Right cardiac atrium (tissue), 5 donors: ENCODE data around the gene DNAI7. TPM values are rescaled to one million over a fixed set of nuclear protein-coding genes. Genes with fewer than 3 reads are reported as not detected.

Source experiments
- ATAC-seq, 2 donors: fragments of 200-7000 bp; cut with Tn5 transposase; one replicate each; pipeline versions ENCODE4 v1.8.0 to v1.9.1; 2020; ENCODE audit warnings: moderate library complexity in 2 of 2, mild to moderate bottlenecking in 1 of 2
- DNase-seq, 3 donors: peaks; one replicate each; pipeline ENCODE4 v3.0.0-alpha.2; 2020
- H3K27ac ChIP-seq: one replicate; pipeline ENCODE4 v1.5.1; 2013; ENCODE audit warnings: mild to moderate bottlenecking, low read length, control low read depth, moderate library complexity
- H3K27me3 ChIP-seq: one replicate; pipeline ENCODE4 v1.6.1; 2013; ENCODE audit not compliant: control insufficient read depth, insufficient read depth
- H3K4me1 ChIP-seq: one replicate; pipeline ENCODE4 v1.6.1; 2013; ENCODE audit warnings: low read length; ENCODE audit not compliant: control insufficient read depth, insufficient read depth
- H3K4me3 ChIP-seq: one replicate; pipeline ENCODE4 v1.5.1; 2013; ENCODE audit warnings: low read length, control low read depth
- H3K9me3 ChIP-seq: one replicate; pipeline ENCODE4 v1.6.1; 2013; ENCODE audit warnings: low read length; ENCODE audit not compliant: control insufficient read depth
- WGBS: extraction: QIAGEN DNeasy Blood & Tissue Kit; methylation state at CpG from one replicate; pipeline ENCODE4 v1.1.7; 2013; 5-methylcytosine and 5-hydroxymethylcytosine counted together
- intact Hi-C, 4 donors: fragments of 100-400 bp; cut with DNase I; formaldehyde crosslinking; loops; one replicate each; pipeline versions ENCODE4 v1.11.0 to v1.14.0; 2022 to 2023
- polyA plus RNA-seq: library from polyadenylated mRNA; stranded (reverse); fragments of 200-250 nt; gene quantifications from one replicate; pipeline ENCODE4 v1.2.3, GENCODE V29; 2013
- total RNA-seq, 4 donors: library from RNA; stranded (reverse); fragmentation: NEBNext Ultra II Directional; extraction: Animal tissue kit (Norgen Biotek cat#: 25700); gene quantifications; one replicate each; pipeline ENCODE4 v1.2.1, GENCODE V29; 2021
- donor health status: healthy with polysubstance abuse.
- donor health status: DM: no; HTN: yes; CAD: no.
- donor health status: DM: no; HTN: no; CAD: no.
- donor health status: DM: no; HTN: yes; CAD: no; lungs with severe emphysema.
- donor health status: DM: yes; HTN: yes; CAD: no.

The DNAI7 gene
- total and polyA plus RNA-seq, 5 donors = 0.32 to 2.2 (median 1.3) TPM

DNA sequence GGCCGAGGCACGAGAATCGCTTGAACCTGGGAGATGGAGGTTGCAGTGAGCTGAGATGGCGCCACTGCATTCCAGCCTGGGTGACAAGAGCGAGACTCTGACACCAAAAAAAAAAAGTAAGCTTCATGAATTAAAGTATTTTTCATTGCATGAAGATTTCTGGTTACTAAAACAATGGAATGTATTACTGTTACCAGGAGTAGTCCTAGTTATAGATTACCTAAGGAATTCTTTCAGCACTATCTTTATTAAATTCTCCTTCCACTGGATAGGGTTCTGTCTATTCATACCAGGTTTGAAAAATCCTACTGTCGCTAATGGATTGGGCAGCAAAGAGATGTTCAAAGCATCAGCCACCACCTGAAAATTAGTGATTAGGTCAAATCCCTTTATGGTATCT is 12.5 kb upstream of the DNAI7 start:
- 98% methylated on average over 6 of the region's 6 CpGs for WGBS
- Histone ChIP-seq H3K9me3 (no peaks in the 10 kb centered on the region), H3K4me3 (no peak overlapping the region), H3K4me1 (no peaks in the 10 kb centered on the region), H3K27me3 (no peaks in the 10 kb centered on the region), H3K27ac (no peak overlapping the region)
- ATAC-seq (no peak), DNase-seq (no peak)
- intact Hi-C loops = no loop called here

GRCh38 chr12:25202137-25202536 is 7.2 kb upstream of the DNAI7 start:
- peak in 1 of 2 donors; percentile 22 for ATAC-seq
- WGBS = 81% methylated on average over 2 of the region's 2 CpGs
- intact Hi-C loops = no loop called here
- no peak overlapping the region for H3K27ac ChIP-seq
- H3K4me3 ChIP-seq = no peak overlapping the region
- no peaks in the 10 kb centered on the region for H3K9me3 ChIP-seq
- peaks cover 3% of the 10 kb centered on the region for H3K4me1 ChIP-seq
- DNase-seq = no peak
- H3K27me3 ChIP-seq = no peaks in the 10 kb centered on the region

DNA sequence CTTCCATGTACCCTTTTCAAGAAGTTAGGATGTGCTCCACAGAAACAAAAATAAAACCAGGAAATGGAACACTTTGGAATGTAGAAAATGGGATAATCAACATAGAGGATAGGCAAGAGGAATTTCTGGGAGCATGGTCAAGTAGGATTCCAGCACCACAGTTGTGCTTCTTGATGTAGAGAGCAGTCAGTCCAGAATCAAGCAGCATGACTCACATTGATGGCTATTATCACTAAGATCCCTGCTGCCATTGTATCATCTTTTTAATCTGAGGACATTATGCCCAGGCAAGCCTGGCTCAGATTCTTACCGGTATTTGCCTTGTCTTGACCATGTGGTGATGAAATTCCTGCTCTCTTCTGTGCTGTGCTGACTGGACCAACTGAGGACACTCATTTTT is 5.7 kb upstream of the DNAI7 start:
- H3K4me3 ChIP-seq = no peak overlapping the region
- H3K27me3 ChIP-seq = no peaks in the 10 kb centered on the region
- ATAC-seq (no peak), DNase-seq (no peak)
- 86% methylated on average over 1 of the region's 1 CpG for WGBS
- H3K9me3 ChIP-seq = no peaks in the 10 kb centered on the region
- peaks cover 3% of the 10 kb centered on the region for H3K4me1 ChIP-seq
- intact Hi-C loops = no loop called here
- H3K27ac ChIP-seq = no peak overlapping the region

DNA sequence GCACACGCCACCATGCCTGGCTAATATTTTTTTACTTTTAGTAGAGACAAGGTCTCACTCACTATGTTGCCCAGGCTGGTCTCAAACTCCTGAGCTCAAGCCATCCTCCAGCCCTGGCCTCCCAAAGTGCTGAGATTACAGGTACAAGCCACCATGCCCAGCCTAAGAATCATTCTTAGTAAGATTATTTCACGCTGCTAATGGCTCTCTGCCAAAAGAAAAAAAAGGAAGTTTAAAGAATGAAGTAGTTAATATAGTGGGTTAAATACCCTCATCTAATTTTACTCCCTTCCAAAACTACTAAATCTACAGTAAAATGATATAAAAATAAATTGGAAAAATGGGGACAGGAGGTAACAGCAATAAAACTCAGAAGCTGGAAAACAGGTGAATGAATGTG is 2.6 kb upstream of the DNAI7 start:
- intact Hi-C loops = no loop called here
- DNase-seq = no peak
- Histone ChIP-seq H3K4me3 (no peak overlapping the region), H3K27me3 (no peaks in the 10 kb centered on the region), H3K27ac (no peak overlapping the region), H3K4me1 (peaks cover 3% of the 10 kb centered on the region), H3K9me3 (no peaks in the 10 kb centered on the region)
- no peak for ATAC-seq
- WGBS = 66% methylated on average over 2 of the region's 2 CpGs

DNA sequence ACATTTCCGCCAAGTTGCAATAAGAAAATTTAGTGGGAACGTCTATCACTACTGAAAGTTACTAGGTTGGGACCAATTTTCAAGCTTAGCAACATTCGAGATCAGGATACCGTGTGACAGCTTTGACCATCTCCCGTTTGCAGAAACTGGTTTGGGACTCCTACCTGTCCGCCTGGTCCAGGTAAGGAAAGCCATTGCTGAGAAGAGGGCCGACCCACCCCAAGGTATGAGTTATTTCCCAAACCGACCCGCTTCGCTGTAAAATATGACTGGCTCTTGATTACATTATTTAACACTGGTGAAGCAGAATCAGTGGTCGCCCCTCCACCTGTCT is 271 bp downstream of the DNAI7 start:
- intact Hi-C loops = no loop called here
- Histone ChIP-seq H3K4me3 (peak overlapping the region; percentile 74), H3K4me1 (no peaks in the 10 kb centered on the region), H3K9me3 (no peaks in the 10 kb centered on the region), H3K27me3 (no peaks in the 10 kb centered on the region), H3K27ac (peak overlapping the region; percentile 31)
- DNase-seq (no peak), ATAC-seq (no peak)
- WGBS = 7% methylated on average over 11 of the region's 11 CpGs

GRCh38 chr12:25194214-25194613 is 746 bp downstream of the DNAI7 start:
- Histone ChIP-seq H3K4me3 (no peak overlapping the region), H3K4me1 (no peaks in the 10 kb centered on the region), H3K27ac (no peak overlapping the region), H3K9me3 (no peaks in the 10 kb centered on the region), H3K27me3 (no peaks in the 10 kb centered on the region)
- 24% methylated on average over 1 of the region's 1 CpG for WGBS
- intact Hi-C loops = no loop called here
- ATAC-seq (no peak), DNase-seq (no peak)

DNA sequence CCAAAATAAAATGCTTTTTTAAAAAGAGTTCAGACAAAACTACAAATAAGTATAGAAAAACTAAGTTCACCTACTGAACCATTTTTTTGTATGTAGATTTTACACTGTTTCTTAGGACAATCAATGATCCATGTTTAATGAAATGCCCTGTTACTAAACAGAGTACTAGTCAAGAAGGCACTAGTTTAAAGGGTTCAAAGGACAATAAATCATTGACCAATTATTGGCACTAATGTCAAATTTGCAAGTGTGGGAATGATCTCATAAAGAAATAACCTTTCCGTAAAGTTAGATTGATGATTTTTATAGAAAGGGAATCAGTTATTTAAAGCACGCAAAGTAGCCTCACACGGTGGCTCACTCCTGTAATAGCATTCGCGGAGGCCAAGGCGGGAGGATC is 4.2 kb downstream of the DNAI7 start:
- H3K9me3 ChIP-seq = no peaks in the 10 kb centered on the region
- 95% methylated on average over 6 of the region's 6 CpGs for WGBS
- no peaks in the 10 kb centered on the region for H3K4me1 ChIP-seq
- H3K27ac ChIP-seq = no peak overlapping the region
- intact Hi-C loops = no loop called here
- no peaks in the 10 kb centered on the region for H3K27me3 ChIP-seq
- DNase-seq = no peak
- H3K4me3 ChIP-seq = no peak overlapping the region
- ATAC-seq = no peak

- ATAC-seq = no peak
- no peak overlapping the region for H3K4me3 ChIP-seq
- no peak overlapping the region for H3K27ac ChIP-seq
- no peak for DNase-seq
- no peaks in the 10 kb centered on the region for H3K9me3 ChIP-seq
- no peaks in the 10 kb centered on the region for H3K4me1 ChIP-seq
- intact Hi-C loops = no loop called here
- no peaks in the 10 kb centered on the region for H3K27me3 ChIP-seq
These were observed 5.3 kb downstream of the DNAI7 start for GRCh38 chr12:25189656-25190055.

GRCh38 chr12:25187781-25188180 is 7.2 kb downstream of the DNAI7 start:
- H3K4me1 ChIP-seq = no peaks in the 10 kb centered on the region
- no peaks in the 10 kb centered on the region for H3K9me3 ChIP-seq
- H3K27me3 ChIP-seq = no peaks in the 10 kb centered on the region
- no peak for ATAC-seq
- DNase-seq = no peak
- no peak overlapping the region for H3K4me3 ChIP-seq
- WGBS = 90% methylated on average over 2 of the region's 2 CpGs
- H3K27ac ChIP-seq = no peak overlapping the region
- intact Hi-C loops = no loop called here

GRCh38 chr12:25186788-25187402 is 8.1 kb downstream of the DNAI7 start:
- no peaks in the 10 kb centered on the region for H3K27me3 ChIP-seq
- WGBS = 63% methylated on average over 3 of the region's 3 CpGs
- no peaks in the 10 kb centered on the region for H3K4me1 ChIP-seq
- intact Hi-C loops = no loop called here
- H3K9me3 ChIP-seq = no peaks in the 10 kb centered on the region
- H3K27ac ChIP-seq = no peak overlapping the region
- ATAC-seq (no peak), DNase-seq (no peak)
- no peak overlapping the region for H3K4me3 ChIP-seq

GRCh38 chr12:25186038-25186787 is 8.7 kb downstream of the DNAI7 start:
- ATAC-seq = no peak
- H3K27ac ChIP-seq = no peak overlapping the region
- H3K9me3 ChIP-seq = no peaks in the 10 kb centered on the region
- 90% methylated on average over 4 of the region's 4 CpGs for WGBS
- no peaks in the 10 kb centered on the region for H3K27me3 ChIP-seq
- no peak for DNase-seq
- H3K4me1 ChIP-seq = no peaks in the 10 kb centered on the region
- intact Hi-C loops = no loop called here
- no peak overlapping the region for H3K4me3 ChIP-seq

DNA sequence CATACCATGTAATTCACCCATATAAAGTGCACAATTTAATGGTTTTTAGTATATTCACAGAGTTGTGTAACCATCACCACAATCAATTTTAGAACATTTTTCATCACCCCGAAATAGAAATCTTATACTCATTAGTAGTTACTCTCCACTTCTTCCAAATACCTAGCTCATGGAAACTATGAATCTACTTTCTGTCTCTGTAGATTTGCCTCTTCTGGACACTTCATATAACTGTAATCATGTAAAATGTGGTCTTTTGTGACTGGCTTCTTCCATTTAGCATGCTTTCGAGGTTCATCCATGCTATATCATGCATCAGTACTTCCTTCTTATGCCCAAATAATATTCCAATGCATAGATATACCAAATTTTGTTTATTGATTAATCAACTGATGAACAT is 10.8 kb downstream of the DNAI7 start:
- ATAC-seq = no peak
- intact Hi-C loops = no loop called here

More for the DNA sequence above, 10.8 kb downstream of the DNAI7 start:
- Histone ChIP-seq H3K4me3 (no peak overlapping the region), H3K4me1 (no peaks in the 10 kb centered on the region), H3K9me3 (no peaks in the 10 kb centered on the region), H3K27me3 (no peaks in the 10 kb centered on the region), H3K27ac (no peak overlapping the region)
- DNase-seq = no peak
- 44% methylated on average over 2 of the region's 2 CpGs for WGBS
